Type B pancreatic cell (in vitro differentiated cells): ENCODE data around the gene DIPK1B. TPM values are rescaled to one million over a fixed set of nuclear protein-coding genes. Genes with fewer than 3 reads are reported as not detected.

Experiments used
- DNase-seq: peaks from one replicate; pipeline ENCODE4 v3.0.0; 2021; ENCODE audit warnings: mixed read lengths; ENCODE audit not compliant: unreplicated experiment; ENCODE audit errors: extremely low spot score
- H3K27ac Mint-ChIP-seq: 2 replicates; pipeline ENCODE4 v1.8.0; 2021; ENCODE audit warnings: mild to moderate bottlenecking, mixed read lengths
- H3K27me3 Mint-ChIP-seq: 2 replicates; pipeline ENCODE4 v1.8.0; 2021; ENCODE audit warnings: mixed read lengths
- H3K36me3 Mint-ChIP-seq: 2 replicates; pipeline ENCODE4 v1.8.0; 2021; ENCODE audit warnings: mixed read lengths
- H3K4me1 Mint-ChIP-seq: one replicate; pipeline ENCODE4 v1.8.0; 2021; ENCODE audit warnings: mixed read lengths; ENCODE audit not compliant: unreplicated experiment
- H3K4me3 Mint-ChIP-seq: 2 replicates; pipeline ENCODE4 v1.8.0; 2021; ENCODE audit warnings: mild to moderate bottlenecking, mixed read lengths
- H3K9me3 Mint-ChIP-seq: 2 replicates; pipeline ENCODE4 v1.8.0; 2021; ENCODE audit warnings: mixed read lengths
- CTCF ChIP-seq: fragments of 200-600 bp; sonication (generic); conservative IDR thresholded peaks from 2 replicates; pipeline ENCODE4 v1.5.0; 2021; ENCODE audit warnings: antibody characterized with exemption, mild to moderate bottlenecking
- total RNA-seq: library from RNA; stranded (reverse); gene quantifications from 2 replicates; pipeline ENCODE4 v1.2.1, GENCODE V29; 2021; ENCODE audit warnings: low replicate concordance

DIPK1B gene
- total RNA-seq, 1 donor from 2014 or later = 48.7 TPM

- Mint-ChIP-seq H3K4me3 (no peak overlapping the region), H3K9me3 (no peaks in the 10 kb centered on the region), H3K4me1 (peaks cover 6% of the 10 kb centered on the region), H3K36me3 (no peaks in the 10 kb centered on the region), H3K27ac (no peak overlapping the region), H3K27me3 (no peaks in the 10 kb centered on the region)
- TF ChIP-seq CTCF = no peak
- DNase-seq = no peak
These were observed 32.9 kb upstream of the DIPK1B start for GRCh38 chr9:136679431-136679941.

DNA sequence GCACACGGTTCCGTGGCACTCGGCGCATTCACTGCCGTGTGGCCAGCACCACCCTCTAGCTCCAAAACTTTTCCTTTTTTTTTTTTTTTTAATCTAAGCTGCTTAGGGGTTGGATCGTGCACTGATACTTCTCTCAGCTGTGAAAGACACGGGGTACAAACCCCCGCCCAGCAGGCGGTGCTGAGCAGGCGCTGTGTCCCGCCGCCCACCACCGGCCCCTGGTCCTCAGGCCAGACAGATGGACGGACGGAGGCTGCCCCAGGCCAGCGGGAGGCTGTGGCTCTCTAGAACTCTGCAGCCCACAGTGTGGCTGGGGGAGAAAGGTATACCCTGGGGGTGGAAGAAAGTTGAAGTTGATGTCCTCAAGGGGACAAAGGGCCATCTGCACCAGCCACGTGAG lies 31.3 kb upstream of the DIPK1B start:
- TF ChIP-seq CTCF = no peak
- H3K9me3 Mint-ChIP-seq = no peaks in the 10 kb centered on the region
- H3K27ac Mint-ChIP-seq = no peak overlapping the region
- peaks cover 6% of the 10 kb centered on the region for H3K4me1 Mint-ChIP-seq
- H3K36me3 Mint-ChIP-seq = no peaks in the 10 kb centered on the region
- DNase-seq = no peak
- no peak overlapping the region for H3K4me3 Mint-ChIP-seq
- no peaks in the 10 kb centered on the region for H3K27me3 Mint-ChIP-seq

DNA sequence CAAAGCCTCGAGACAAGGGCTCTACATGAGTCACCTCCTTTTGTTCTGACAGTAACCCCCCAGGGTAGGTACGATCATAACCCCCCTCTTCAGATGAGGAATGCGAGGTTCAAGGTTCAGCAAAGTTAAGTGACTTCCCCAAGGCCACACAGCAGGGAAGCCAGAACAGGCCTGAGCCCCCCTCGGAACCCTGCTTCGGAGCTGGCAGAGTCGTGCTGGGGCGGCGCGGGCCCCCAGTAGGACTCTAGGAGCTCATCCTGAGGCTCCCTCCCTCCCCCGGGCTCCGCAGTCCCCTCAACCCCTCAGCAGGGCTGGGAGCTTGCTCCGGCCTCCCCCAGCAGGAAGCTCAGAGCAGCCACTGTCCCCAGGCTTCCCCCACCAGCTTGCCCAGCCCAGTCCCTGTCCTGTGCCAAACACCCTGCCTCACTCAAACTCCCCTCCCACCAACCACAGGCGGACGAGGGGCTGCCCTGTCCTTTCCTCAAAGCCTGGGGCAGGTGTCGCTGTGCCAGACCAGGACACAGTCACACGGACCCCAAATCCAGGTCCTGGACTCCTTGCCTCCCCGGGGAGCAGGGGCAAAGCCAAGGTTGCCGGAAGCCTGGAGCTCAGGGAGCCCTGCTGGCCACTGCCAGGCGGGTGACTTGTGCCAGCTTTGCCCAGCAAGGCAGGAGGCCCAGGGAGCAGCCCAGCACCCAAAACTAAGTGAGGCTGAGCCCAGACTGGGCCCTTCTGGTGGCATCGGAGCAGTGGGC lies 30.2 kb upstream of the DIPK1B start:
- DNase-seq = no peak
- H3K9me3 Mint-ChIP-seq = no peaks in the 10 kb centered on the region
- H3K36me3 Mint-ChIP-seq = no peaks in the 10 kb centered on the region
- no peak overlapping the region for H3K4me3 Mint-ChIP-seq
- H3K4me1 Mint-ChIP-seq = peaks cover 6% of the 10 kb centered on the region
- no peak overlapping the region for H3K27ac Mint-ChIP-seq
- TF ChIP-seq CTCF = no peak
- H3K27me3 Mint-ChIP-seq = no peaks in the 10 kb centered on the region

DNA sequence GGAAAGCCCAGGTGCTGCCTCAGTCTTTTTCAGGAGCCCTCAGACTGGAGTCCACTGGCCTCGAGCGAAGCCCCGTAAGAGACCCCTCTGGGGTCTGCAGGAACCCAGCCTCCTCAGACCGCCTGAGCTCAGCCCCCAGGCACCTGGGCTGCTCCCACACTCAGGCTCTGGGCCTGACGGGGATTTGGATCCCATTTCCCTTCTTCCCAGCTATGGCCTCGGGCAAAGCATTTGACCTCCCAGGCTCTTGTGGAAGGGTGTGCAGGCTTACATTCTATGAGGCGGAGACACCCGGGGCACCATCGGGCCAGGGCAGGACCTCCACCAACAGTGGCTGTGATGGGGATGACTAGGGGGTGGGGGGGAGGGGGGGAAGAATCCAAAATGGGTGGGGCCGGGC lies 29.7 kb upstream of the DIPK1B start:
- Mint-ChIP-seq H3K4me3 (no peak overlapping the region), H3K4me1 (peaks cover 6% of the 10 kb centered on the region), H3K36me3 (no peaks in the 10 kb centered on the region), H3K27ac (no peak overlapping the region), H3K27me3 (no peaks in the 10 kb centered on the region), H3K9me3 (no peaks in the 10 kb centered on the region)
- DNase-seq = no peak
- TF ChIP-seq CTCF = no peak

GRCh38 chr9:136683173-136683745 lies 29.1 kb upstream of the DIPK1B start:
- Mint-ChIP-seq H3K9me3 (no peaks in the 10 kb centered on the region), H3K4me1 (peaks cover 6% of the 10 kb centered on the region), H3K36me3 (no peaks in the 10 kb centered on the region), H3K4me3 (no peak overlapping the region), H3K27me3 (no peaks in the 10 kb centered on the region), H3K27ac (no peak overlapping the region)
- DNase-seq = no peak
- TF ChIP-seq CTCF = no peak
